ENCODE results near the gene PPIP5K2. TPM values are rescaled to one million over a fixed set of nuclear protein-coding genes. Genes with fewer than 3 reads are reported as not detected.

The PPIP5K2 gene
- total and polyA plus RNA-seq, 2 of the 8 experiments (the other 6 are each of a cell fraction or from before 2014, with no cell fraction given), result 14.8 to 46.6 TPM

- no peak overlapping the region for H3K23ac ChIP-seq (ENCODE audit: insufficient read length)
- H2BK15ac ChIP-seq (ENCODE audit: low read length), result no peak overlapping the region
- H4K5ac ChIP-seq (ENCODE audit: insufficient read length, low read depth, low read length), result no peak overlapping the region
- no peak overlapping the region for H3K4me3 ChIP-seq (ENCODE audit: extremely low read depth in 1 of 4, insufficient read depth in 2 of 4, low read depth in 3 of 4, low read length in 4 of 4)
- no peak overlapping the region for H2BK20ac ChIP-seq (ENCODE audit: low read length)
- no peak overlapping the region for H4K91ac ChIP-seq (replicated peaks; ENCODE audit: insufficient read length, low read length)
- H2AK5ac ChIP-seq (ENCODE audit: low read depth, low read length), result no peak overlapping the region
- no peak overlapping the region for H2BK5ac ChIP-seq (ENCODE audit: low read depth, low read length)
- no peak overlapping the region for H3K9ac ChIP-seq (replicated peaks in 1 of 4; ENCODE audit: extremely low read depth in 1 of 4, low read depth in 3 of 4, low read length in 3 of 4)
- no peaks in the 10 kb centered on the region for H4K20me1 ChIP-seq (replicated peaks in 1 of 2; ENCODE audit: control insufficient read depth in 1 of 2, insufficient read depth in 2 of 2, low read length in 2 of 2)
- H3K27me3 ChIP-seq (replicated peaks in 1 of 4; ENCODE audit: control insufficient read depth in 3 of 4, extremely low read depth in 1 of 4, insufficient read depth in 3 of 4, low read length in 3 of 4), result no peaks in the 10 kb centered on the region
- no peak overlapping the region for H3K27ac ChIP-seq (ENCODE audit: low read depth, low read length)
- no peak overlapping the region for H3K56ac ChIP-seq (replicated peaks; ENCODE audit: insufficient read length, low read depth, low read length)
- no peaks in the 10 kb centered on the region; a peak in 1 of 7 replicates for H3K4me1 ChIP-seq (replicated peaks in 1 of 4; ENCODE audit: control insufficient read depth in 3 of 4, insufficient read depth in 4 of 4, low read length in 3 of 4)
- peaks cover 0 to 4% of the 10 kb centered on the region in 2 experiments; a peak in 1 of 4 replicates for H3K9me3 ChIP-seq (ENCODE audit: insufficient read depth in 2 of 2, low read depth in 1 of 2, low read length in 1 of 2)
- no peak overlapping the region for H3K18ac ChIP-seq (ENCODE audit: extremely low read depth, low read length)
- H3K14ac ChIP-seq (ENCODE audit: insufficient read length), result no peak overlapping the region
- no peak overlapping the region for H2BK12ac ChIP-seq (ENCODE audit: low read depth, low read length)
- no peak overlapping the region for H3K4ac ChIP-seq (replicated peaks; ENCODE audit: insufficient read length, low read depth, low read length)
- no peak for DNase-seq (ENCODE audit: low read depth in 1 of 2, low spot score in 2 of 2)
- ChIA-PET POLR2A (ENCODE audit: partially characterized antibody) (no interaction called here), CTCF (ENCODE audit: partially characterized antibody) (interaction anchor here (0.6 to 2.5 kb wide), 5 partner anchors 11 to 811 kb away, joined by 3 to 9 read pairs (median 3); no protein-coding TSS in a partner anchor)
- H3K36me3 ChIP-seq (ENCODE audit: control insufficient read depth in 2 of 4, insufficient read depth in 4 of 4, low read length in 3 of 4), result no peaks in the 10 kb centered on the region
- no peaks in the 10 kb centered on the region for H3K23me2 ChIP-seq (ENCODE audit: low read depth, low read length)
- no peaks in the 10 kb centered on the region for H3K79me1 ChIP-seq (ENCODE audit: low read depth, low read length)
- WGBS, 2 experiments (ENCODE audit: extremely low coverage in 1 of 2, insufficient coverage in 1 of 2, insufficient read length in 1 of 2, insufficient replicate concordance in 2 of 2, low coverage in 1 of 2, low lambda C conversion rate in 2 of 2, missing lambda C conversion rate in 1 of 2), result 65% methylated on average over 2 of the region's 2 CpGs; no CpG with 5 or more reads in 1 of the 2 experiments
- TF ChIP-seq SIX5 (IDR thresholded peaks at IDR 0.05; ENCODE audit: low read depth, low read length), result no peak
- TF ChIP-seq ATF2 (IDR thresholded peaks at IDR 0.05; ENCODE audit: low read length), result no peak
- no peak for TF ChIP-seq YY1 (IDR thresholded peaks at IDR 0.05; ENCODE audit: low read depth, low read length)
- H4K8ac ChIP-seq (ENCODE audit: extremely low read depth, insufficient read depth, low read length), result no peak overlapping the region
- 0 out of 2 replicates have a peak overlapping the region, but pooled peaks have one; percentile 89 for H2AFZ ChIP-seq (ENCODE audit: low read length)
- FAIRE-seq, result no peak
- no peaks in the 10 kb centered on the region for H3K79me2 ChIP-seq (ENCODE audit: control insufficient read depth in 1 of 2, insufficient read depth in 2 of 2, low read length in 2 of 2)
- H2BK120ac ChIP-seq (replicated peaks; ENCODE audit: low read depth, low read length), result no peak overlapping the region
- H3K4me2 ChIP-seq (ENCODE audit: insufficient read depth in 1 of 2, low read depth in 2 of 2, low read length in 2 of 2), result no peak overlapping the region
These were observed 123.6 kb downstream of the PPIP5K2 start for GRCh38 chr5:103243665-103244064.

Measured in H1 (cell line).